ENCODE measurements around the gene ANK3.

ANK3 gene

DNA sequence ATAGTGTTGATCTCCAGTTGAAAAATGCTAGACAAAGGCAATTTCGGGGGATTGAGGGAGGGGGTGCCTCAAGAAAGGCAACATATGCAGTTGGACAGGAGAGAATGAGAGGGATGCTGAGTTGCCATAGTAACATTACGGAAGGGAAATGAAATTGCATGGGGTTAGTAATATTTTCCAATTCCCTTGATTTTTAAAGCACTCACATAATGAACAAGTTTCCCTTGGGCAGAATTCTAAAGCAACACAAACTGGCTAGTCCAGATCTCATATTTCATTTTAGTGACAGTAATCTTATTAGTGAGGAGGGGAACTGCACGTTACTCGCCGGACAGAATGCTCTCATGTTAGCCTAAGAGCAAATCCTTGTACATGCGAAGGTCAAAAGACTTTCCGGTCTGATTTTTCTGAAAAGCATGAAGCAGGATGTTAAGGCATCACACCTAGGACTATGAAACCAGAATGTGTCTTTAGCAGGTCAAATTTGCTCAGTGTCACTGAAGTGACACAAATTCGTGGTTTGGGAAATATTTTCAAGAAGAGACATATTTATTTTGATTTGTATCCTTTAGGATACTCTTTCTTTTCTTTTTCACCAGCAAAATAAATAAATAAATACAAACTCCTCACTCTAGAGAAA is 165.5 kb downstream of the ANK3 start:
- DNase-seq (ENCODE audit: low read depth in 2 of 2) = no peak

DNA sequence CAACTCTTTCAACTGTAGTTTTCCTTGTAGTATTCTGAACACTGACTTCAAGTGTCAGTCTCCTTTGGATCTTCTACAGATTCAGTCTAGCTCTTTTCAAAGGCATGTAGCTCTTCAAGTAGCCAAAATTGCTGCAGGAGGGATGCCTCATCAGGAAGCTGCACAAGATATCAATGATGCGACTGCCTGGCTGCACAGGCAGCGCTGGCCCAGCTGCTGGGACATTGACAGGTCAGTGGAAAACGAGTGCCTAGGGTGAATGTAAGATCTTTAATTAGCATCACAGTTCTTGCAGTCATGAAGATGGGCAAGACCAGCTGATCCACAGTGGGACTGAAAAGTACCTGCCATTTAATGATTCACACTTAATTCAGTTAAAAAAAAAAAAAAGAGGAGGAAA is 167.6 kb downstream of the ANK3 start:
- no peak for DNase-seq (ENCODE audit: low read depth in 2 of 2)

DNA sequence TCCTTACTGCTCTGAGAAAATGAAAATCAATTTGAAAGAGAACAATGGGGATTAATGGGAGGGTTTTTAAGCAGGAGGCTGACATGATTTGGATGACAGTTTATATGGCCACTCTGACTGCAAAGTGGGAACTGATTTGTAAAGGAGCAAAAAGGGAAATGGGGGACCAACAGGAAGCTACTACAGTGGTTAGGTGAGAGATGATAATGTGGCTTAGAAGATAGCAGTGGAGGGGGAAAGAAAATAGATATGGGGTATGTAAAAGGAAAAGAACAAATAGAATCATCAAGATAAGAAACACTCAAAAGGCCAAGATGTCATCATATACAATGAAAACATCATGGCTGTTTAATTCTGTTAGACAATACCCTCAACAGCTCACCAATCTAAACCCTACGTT is 177.5 kb downstream of the ANK3 start:
- no peak for DNase-seq (ENCODE audit: low read depth in 2 of 2)

DNA sequence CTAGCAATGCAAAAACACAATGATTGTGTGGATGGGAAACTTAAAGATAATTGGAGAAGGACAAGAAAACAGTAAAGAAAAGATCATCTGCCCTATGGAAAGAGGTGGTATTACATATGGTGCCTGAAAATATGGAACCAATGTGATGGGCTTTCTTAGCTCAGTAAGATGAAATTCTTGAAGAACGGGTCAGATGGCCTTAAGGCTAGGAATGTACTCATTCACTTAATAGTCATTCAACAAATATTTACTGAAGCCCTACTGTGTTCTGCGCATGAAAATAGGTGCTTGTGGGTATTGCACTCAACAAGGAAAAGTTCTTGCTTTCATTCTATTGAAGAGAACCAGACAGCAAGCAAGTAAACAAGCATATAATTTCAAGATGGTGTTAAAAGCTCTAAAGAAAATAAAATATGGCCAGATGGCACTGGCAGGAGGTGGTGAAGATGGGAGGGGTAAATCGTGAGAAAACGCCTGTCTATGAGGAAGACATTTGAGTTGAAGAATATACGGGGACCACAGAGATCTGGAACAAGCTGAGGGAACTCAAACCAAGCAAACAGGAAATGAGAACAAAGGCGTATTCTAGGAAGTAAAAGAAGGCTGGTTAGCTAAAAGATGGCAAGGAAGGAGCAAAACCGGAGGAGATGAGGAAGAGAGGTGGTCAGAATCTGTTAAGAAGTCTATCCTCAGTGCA is 179.7 kb downstream of the ANK3 start:
- no peak for DNase-seq (ENCODE audit: low read depth in 2 of 2)

DNA sequence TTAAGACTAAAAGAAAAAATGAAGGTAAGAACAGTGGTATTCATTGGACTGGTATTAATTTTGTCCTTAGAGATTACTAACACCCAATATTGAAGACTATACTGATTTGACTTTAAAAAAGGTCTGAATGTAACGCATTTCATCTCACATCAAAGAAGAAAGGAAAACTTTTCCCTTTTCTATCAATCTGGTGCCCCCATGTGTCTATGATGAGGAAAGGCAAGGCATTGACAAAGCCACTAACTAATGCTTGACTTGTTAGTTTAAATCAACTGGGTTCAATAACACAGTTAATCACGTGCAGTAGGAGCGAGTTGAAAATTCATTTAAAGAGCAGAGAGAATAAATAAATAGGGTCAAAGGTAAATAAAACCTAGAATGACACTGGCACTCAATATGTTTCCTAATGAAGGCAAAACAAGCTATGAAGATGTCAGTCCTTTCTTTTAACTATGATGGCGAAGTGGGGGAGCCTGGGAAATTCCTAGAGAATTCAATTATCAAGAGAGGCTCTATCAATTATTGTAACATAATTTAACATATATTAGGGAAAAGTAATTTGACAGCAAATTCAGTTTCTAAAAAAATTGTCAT is 180.9 kb downstream of the ANK3 start:
- DNase-seq (ENCODE audit: low read depth in 2 of 2) = no peak

DNA sequence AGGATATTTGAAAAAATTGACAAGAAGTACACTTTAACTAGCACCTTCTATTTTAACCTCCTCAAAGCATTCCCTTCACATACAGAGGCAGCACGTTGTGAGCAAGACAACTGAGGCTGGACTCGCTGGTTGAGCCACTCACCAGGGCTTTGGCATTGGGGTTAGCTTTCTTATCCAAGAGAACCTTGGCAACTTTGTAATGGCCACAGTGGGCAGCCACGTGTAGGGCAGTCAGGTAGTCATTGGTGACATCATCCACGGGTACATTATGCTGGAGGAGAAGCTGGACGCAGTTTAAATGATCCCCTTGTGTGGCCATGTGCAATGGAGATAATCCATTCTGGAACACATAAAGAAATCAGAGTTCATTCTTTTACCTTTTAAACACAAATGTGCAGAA is 181.8 kb downstream of the ANK3 start:
- no peak for DNase-seq (ENCODE audit: low read depth in 2 of 2)

DNA sequence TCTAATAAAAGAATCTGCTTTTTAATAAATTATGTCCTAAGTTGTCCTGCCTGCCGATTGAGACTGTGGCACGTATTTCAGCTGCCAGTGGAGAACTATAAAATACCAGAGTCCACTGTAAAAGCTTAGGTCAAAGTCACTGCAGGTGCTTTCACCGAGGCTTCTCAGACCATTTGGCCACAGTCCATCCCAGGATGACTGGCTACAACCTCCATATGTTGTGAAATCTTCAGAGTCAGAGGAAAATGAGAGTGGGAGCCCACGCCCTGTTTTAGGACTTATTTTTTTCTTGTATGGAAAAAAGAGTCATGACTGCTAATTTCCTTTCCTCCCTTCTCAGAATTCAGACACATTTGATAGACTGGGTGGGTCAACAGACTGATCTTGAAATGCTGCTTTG is 182.9 kb downstream of the ANK3 start:
- DNase-seq (ENCODE audit: low read depth in 2 of 2) = no peak

DNA sequence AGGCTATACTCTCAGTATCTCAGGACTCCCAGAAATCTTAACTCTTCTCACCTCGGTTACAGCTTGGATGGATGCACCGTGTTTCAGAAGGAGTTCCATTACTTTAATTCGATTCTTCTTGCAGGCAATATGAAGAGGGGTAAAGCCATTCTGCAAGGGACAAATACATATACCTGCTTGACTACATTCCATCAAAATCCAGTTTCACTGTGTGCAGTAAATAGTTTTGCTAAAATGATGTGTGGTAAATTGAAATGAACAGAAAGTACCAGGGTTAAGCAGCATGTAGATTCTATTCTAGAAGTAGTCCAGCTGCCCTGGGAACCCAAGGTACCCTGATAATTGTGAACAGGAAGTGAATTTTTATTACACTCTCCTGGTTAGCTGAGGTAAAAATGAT is 183.9 kb downstream of the ANK3 start:
- DNase-seq (ENCODE audit: low read depth in 2 of 2) = no peak

DNA sequence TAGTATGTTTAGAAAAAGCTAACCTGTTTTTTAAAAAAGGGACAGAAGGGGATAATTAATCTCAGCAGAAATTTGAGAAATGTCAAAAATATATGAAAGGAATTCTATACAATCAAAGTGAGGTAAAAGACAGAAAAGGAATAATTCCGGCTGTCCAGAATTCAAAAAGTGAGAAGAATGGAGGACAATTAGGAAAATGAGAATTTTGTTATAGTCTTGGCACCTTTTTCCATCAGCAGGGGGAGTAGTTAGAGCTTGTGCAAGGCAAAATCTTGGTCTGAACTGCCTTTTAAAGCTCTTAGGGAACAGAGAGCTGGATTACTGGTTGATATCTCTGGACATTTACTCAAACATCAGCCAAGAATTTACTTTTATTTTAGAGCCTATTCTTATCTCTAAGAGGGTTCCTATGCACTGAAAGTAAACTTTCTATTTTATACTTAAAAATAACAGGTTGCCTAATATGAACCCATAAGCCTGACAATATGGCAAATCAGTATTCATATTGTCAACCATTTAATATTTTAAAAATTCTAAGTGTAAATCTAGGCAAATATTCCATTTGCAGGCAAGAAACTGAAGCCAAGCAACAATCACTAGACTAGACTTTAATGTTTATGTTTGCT is 185.6 kb downstream of the ANK3 start:
- DNase-seq (ENCODE audit: low read depth in 2 of 2) = no peak

DNA sequence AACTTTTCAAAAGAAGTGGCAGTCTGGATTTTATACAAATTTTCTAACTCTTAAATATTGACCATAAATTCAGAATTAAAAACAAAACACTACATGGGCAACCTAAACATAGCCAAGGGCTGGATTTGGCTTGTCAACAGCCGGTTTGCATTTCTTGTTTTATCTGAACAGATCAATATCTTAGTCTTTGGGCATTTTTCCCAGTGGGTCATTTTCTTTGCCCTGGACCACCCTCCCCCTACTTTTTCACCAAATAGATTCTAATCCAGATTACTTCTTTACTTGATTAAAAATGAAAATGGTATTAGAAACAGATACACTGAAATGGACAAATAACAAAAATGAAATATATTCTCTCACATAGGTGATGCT is 189.0 kb downstream of the ANK3 start:
- DNase-seq (ENCODE audit: low read depth in 2 of 2) = no peak

DNA sequence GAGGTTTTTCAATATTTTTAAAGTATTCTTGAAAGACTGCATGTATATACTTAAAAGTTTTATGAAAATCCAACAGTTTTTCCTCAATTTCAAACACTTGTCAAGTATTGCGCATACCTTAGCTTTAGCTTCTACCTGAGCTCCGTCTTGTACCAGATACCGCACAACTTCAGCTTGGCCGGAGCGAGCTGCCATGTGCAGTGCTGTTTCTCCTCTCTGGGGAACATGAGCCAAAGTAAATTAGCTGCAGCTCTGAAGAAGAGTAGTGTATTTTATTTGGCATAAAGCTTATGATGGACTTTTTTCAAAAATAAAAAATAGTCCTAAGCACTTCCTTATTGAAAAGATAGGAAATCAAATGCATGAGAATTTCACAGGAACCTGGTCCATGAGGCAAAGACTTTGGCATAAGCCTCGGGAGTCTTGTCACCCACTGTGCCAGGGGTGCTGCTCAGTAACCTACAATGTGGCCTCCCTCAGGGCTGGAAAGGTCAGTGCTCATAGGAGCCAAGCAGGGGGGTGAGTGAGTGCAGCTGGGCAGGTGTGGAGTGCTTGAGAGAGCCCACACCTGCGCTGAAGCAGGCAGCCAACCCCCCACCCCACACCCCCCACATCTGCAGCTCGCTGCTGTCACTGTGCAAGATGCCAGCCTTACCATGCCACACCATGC is 189.5 kb downstream of the ANK3 start:
- no peak for DNase-seq (ENCODE audit: low read depth in 2 of 2)

DNA sequence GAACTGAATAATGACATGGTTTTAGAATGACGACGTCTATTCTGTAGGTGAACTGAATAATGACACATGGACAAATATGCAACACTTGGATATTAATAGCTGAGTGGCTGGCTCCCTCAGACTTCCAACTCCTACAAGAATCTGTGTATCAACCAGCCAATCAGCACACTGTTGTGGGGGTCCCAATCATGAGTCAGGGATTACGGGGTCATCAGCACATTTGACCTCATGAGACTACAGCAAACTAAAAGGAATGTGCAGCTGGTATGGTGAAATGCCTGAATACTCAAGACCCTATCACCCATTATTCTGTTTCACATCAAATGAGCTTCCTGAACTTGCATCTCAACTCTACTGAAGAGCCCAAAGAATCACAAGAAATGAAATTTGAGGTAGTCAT is 192.5 kb downstream of the ANK3 start:
- DNase-seq (ENCODE audit: low read depth in 2 of 2) = no peak

DNA sequence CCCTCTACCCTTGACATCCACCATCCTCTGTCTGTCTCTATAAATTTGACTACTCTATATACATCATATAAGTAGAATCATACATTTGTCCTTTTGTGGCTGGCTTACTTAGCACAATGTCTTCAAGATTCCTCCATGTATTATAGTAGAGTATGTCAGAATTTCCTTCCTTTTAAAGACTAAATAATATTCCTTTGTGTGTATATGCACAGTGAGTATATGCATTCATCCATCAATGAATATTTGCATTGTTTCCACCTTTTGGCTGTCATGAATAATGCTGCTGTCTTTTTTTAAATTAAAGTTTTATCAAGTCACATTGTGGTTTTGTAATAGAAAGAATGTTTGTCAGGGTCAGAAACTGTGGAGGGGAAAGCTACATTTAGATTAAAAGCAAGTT is 195.3 kb downstream of the ANK3 start:
- DNase-seq (ENCODE audit: low read depth in 2 of 2) = no peak

DNA sequence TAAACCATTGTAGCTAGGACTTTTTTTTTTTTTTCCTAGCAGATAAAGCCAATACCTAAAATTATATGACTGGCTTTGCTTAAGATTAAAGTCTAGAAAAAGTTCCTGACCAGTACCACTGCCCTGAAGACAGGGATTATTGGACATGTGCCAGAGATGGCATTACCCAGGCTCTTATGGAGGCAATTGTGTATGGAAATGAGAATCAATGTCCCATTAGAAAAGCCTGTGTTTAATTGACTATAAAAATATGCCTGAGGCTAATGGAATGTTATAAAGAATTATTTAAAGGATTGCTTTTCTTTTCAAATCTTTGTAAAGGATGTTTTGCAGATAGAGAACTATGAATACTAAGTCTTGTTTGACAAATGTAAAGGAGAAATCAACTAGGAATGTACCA is 196.7 kb downstream of the ANK3 start:
- DNase-seq (ENCODE audit: low read depth in 2 of 2) = no peak

DNA sequence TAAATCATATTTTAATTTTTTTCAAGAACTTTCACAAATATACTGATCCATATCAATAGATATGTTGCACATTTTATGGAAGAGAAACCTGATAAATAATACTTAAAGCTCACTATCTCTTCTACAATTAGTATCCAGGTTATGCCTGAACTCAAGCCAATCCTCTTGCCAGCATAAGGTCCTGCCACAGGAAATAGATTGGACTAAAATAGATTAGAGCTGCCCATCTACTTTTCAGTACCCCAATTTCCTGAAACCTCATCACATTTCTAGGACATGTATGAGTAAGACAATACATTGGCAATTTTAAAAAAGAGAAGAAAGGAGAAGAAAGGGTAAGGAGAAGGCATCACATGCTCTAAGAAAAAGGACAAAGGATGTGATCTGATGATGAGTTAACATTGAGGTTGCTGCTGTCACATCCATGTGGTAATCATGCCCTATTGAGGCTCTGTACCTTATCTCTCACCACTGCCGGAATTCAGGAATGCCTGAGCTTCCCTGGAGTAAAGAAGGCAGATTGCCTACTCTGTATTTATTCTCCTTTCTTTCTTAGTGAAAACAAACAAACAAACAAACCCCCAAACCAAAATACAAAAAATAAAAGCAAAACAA is 199.7 kb downstream of the ANK3 start:
- no peak for DNase-seq (ENCODE audit: low read depth in 2 of 2)

DNA sequence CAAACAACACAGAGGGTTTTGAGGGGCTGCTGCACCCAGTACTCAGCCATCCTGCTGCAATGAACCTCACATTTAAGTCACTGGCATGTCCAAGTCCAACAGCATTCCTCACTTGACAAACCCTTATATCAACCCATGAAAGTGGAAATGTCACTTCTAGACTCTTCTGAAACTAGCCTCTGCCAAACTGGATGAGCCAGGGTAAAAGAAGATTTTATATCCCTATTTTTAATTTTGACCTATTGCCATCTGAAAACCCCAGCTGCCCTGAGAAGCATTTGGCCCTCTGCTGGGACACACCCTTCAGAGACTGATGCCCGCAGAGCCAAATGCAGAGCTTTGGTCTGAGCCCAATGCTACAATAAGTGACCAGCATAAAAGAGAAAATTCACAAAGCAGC is 201.1 kb downstream of the ANK3 start:
- no peak for DNase-seq (ENCODE audit: low read depth in 2 of 2)

DNA sequence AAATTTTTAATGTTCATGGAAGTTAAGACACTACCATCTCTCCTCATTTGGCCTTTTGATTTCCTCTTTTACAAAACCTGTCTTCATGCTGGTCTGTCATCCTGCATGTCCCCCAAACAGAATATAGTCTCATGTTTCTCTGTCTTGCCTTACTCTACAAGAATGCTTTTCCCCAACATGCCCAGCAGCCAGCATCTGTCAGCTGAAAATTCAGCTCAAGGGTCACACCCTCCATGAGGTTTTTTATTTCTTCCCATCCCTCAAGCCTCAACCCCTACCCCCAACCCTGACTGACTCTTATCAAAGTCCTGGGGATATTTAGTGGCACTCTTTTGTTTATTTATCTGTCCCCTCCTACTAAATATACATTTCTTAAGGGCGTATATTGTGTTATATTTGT is 202.0 kb downstream of the ANK3 start:
- no peak for DNase-seq (ENCODE audit: low read depth in 2 of 2)

DNA sequence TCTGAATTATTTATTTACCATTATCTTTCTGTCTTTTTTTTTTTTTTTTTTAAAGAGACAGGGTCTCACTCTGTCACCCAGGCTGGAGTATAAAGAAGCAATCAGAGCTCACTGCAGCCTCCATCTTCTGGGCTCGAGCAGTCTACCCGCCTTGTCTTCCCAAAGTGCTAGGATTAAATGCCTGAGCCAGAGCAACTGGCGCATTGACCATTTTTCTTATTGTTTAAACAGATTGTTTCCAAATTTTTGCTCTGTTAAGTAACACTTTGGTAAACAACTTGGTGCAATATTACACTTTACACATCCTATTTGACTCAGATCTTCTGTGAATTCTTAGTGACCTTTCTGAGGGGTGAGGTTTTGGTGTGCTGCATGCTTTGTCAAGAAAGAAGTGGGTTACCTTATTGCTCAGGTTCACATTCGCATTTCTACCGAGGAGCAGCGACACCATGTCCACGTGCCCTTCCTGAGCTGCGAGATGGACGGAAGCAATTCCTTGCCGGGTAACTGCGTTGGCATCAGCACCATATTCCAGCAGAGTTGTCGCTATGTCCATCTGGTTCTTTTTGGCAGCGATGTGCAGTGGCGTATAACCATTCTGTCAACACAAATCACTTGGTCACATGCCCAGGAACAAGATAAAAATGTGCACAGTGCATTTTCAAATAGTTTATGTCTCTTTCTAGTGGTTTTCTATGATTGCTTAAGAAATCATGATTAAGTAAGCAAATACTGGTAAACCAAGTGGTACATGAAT is 203.2 kb downstream of the ANK3 start:
- no peak for DNase-seq (ENCODE audit: low read depth in 2 of 2)

DNA sequence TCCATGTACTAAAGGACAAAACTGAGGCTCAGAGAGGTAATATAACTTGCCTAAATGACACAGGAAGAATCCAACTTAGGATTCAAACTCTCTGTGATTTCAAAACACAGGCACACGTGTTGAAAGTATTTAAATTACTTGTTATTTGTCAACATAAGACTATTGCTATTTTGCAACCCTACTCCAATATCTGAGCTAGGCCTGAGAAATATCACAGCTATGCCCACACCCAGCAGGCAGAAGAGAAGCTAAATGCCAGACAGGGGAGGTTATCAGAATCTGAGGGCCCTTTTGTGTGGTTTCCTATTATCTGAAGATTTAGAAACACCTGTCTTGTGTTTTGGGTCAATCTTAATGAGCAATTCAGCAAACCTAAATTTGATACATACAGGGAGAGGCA is 204.3 kb downstream of the ANK3 start:
- DNase-seq (ENCODE audit: low read depth in 2 of 2) = no peak

DNA sequence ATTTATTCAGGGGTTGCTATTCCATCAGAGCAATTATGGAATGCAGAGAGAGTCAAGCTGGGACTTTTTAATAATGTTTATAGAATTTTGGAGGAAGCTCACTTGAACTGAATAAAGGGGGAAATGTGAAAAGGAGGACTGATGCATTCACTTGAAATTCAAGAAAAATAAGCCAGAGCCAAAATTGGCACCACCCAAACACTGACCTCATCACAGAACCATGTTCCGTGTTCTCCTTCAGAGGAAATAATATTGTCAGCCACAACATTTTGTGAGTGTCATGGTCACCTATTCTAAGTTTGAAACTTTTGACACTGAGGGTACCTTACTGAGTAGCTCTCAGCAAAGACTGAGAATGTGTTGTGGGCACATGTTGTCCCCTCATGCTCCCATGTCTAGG is 207.0 kb downstream of the ANK3 start:
- no peak for DNase-seq (ENCODE audit: low read depth in 2 of 2)

DNA sequence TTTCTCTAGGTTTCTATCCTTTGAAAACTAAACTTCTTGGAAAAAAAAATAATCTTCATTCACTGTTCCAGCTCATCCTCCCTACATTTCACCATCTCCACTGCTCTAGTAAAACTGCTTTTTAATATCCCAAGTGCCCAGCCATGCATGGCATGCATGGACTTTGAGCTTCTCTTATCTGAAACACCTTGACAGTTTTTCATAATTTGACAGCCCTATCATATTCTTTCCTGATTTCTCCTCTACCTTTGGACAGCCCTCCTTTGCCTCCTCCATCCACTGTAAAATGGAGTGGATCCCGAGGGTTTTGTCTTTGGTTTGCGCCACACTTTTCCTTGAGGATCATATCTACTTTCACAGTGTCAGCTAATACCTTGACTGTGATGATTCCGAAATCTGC is 212.8 kb downstream of the ANK3 start:
- DNase-seq (ENCODE audit: low read depth in 2 of 2) = no peak
